OCI-LY7 (cell line): ENCODE measurements around the gene NPC1. TPM values are rescaled to one million over a fixed set of nuclear protein-coding genes. Genes with fewer than 3 reads are reported as not detected.
"Not testable (repeated sequence)": the region's sequence is repeated elsewhere in the genome, so short reads cannot be mapped to it uniquely, and the experiment has no call there.

Experiments
- BruUV-seq: library from RNA; stranded (reverse); fragments of 400-500 nt; replicated peaks from 2 replicates; lab custom pipeline; 2021; lab: Mats Ljungman, UMichigan
- CTCF ChIA-PET: fragments of 300-600 bp; sonication (Branson Sonifier 250); formaldehyde crosslinking; loops from one replicate; lab custom pipeline; 2022; ENCODE audit warnings: antibody characterized with exemption; ENCODE audit not compliant: unreplicated experiment; lab: Charles Lee
- POLR2A ChIA-PET: fragments of 300-600 bp; sonication (Branson Sonifier 250); formaldehyde crosslinking; loops from one replicate; lab custom pipeline; 2022; ENCODE audit warnings: antibody characterized with exemption; lab: Charles Lee
- DNase-seq: peaks from one replicate; pipeline ENCODE4 v3.0.0-alpha.2; 2015; ENCODE audit warnings: low spot score
- H2AFZ ChIP-seq: fragments of 200-600 bp; sonication (generic), shearing (Covaris generic); 2 replicates; pipeline ENCODE4 v1.6.1; 2014; ENCODE audit warnings: mild to moderate bottlenecking, antibody characterized with exemption, low read length, moderate library complexity
- H3K27ac ChIP-seq: fragments of 200-600 bp; sonication (generic); 2 replicates; pipeline ENCODE4 v1.5.1; 2014; ENCODE audit warnings: mixed run types, low read depth, mild to moderate bottlenecking, moderate library complexity, low read length, inconsistent platforms; ENCODE audit not compliant: poor library complexity, severe bottlenecking
- H3K36me3 ChIP-seq: fragments of 200-600 bp; sonication (generic); 2 replicates; pipeline ENCODE4 v1.6.1; 2014; ENCODE audit warnings: mild to moderate bottlenecking, antibody characterized with exemption, low read length, moderate library complexity, mixed read lengths; ENCODE audit not compliant: insufficient read depth
- H3K4me1 ChIP-seq: fragments of 200-600 bp; sonication (generic); 2 replicates; pipeline ENCODE4 v1.5.1; 2014; ENCODE audit warnings: mild to moderate bottlenecking, low read length; ENCODE audit not compliant: insufficient read depth, poor library complexity, severe bottlenecking
- H3K4me2 ChIP-seq: fragments of 200-600 bp; sonication (generic); 2 replicates; pipeline ENCODE4 v1.6.1; 2014; ENCODE audit warnings: mild to moderate bottlenecking, low read length
- H3K4me3 ChIP-seq: fragments of 200-600 bp; sonication (generic); 2 replicates; pipeline ENCODE4 v1.5.1; 2014; ENCODE audit warnings: mild to moderate bottlenecking, low read depth, low read length; ENCODE audit not compliant: poor library complexity, severe bottlenecking
- H3K79me2 ChIP-seq: fragments of 200-600 bp; sonication (generic); 2 replicates; pipeline ENCODE4 v1.6.1; 2016; ENCODE audit warnings: low read depth, mild to moderate bottlenecking, low read length, moderate library complexity, mixed read lengths; ENCODE audit not compliant: insufficient read depth
- H3K9me2 ChIP-seq: fragments of 200-600 bp; sonication (generic); 2 replicates; pipeline ENCODE4 v1.6.1; 2016; ENCODE audit warnings: mild to moderate bottlenecking, low read length, mixed read lengths; ENCODE audit not compliant: insufficient read depth
- H3K9me3 ChIP-seq: fragments of 200-600 bp; sonication (generic); 2 replicates; pipeline ENCODE4 v1.6.1; 2014; ENCODE audit warnings: mild to moderate bottlenecking, mixed run types, low read length, mixed read lengths
- H4K20me1 ChIP-seq: fragments of 200-600 bp; sonication (generic); 2 replicates; pipeline ENCODE4 v1.6.1; 2014; ENCODE audit warnings: mild to moderate bottlenecking, antibody characterized with exemption, low read length, moderate library complexity, mixed read lengths; ENCODE audit not compliant: insufficient read depth
- CTCF ChIP-seq: fragments of 200-600 bp; sonication (generic); conservative IDR thresholded peaks from 2 replicates; pipeline ENCODE4 v1.5.1; 2014; ENCODE audit warnings: mild to moderate bottlenecking, antibody characterized with exemption, low read length, moderate library complexity, mixed read lengths
- EZH2phosphoT487 ChIP-seq: fragments of 200-600 bp; sonication (generic); IDR thresholded peaks from 2 replicates; pipeline ENCODE4 v1.6.1; 2018; ENCODE audit warnings: low read depth, borderline replicate concordance, mild to moderate bottlenecking, mixed run types, antibody characterized with exemption, low read length, moderate library complexity, mixed read lengths
- intact Hi-C: fragments of 100-400 bp; cut with micrococcal nuclease; formaldehyde crosslinking; loops from one replicate; pipeline ENCODE4 v1.10.0; 2022; ENCODE audit not compliant: unreplicated experiment
- total RNA-seq, 2 experiments: library from RNA; depleted of rRNA in 1 of 2; stranded (reverse); fragments of >200 nt in 1 of 2; shearing (Covaris generic) in 1 of 2; gene quantifications; 2 replicates each; pipeline ENCODE4 v1.2.3, GENCODE V29; 2014 to 2022

Gene NPC1
- total RNA-seq, 2 experiments from 2014 or later: 26.0 to 38.9 TPM

GRCh38 chr18:23616258-23616657 is 30.0 kb upstream of the NPC1 start:
- no peak for DNase-seq
- Histone ChIP-seq H3K4me3 (no peak overlapping the region), H4K20me1 (no peaks in the 10 kb centered on the region), H3K4me2 (no peak overlapping the region), H3K4me1 (no peaks in the 10 kb centered on the region), H2AFZ (no peak overlapping the region), H3K9me2 (no peaks in the 10 kb centered on the region), H3K27ac (no peak overlapping the region), H3K9me3 (no peaks in the 10 kb centered on the region), H3K36me3 (no peaks in the 10 kb centered on the region), H3K79me2 (no peaks in the 10 kb centered on the region)
- CTCF ChIA-PET: no interaction called here
- TF ChIP-seq EZH2phosphoT487 (no peak), CTCF (no peak)
- POLR2A ChIA-PET: no interaction called here
- intact Hi-C loops: no loop called here
- BruUV-seq: no TSS peak

- Histone ChIP-seq H3K79me2 (no peaks in the 10 kb centered on the region), H3K9me2 (no peaks in the 10 kb centered on the region), H2AFZ (no peak overlapping the region), H3K27ac (no peak overlapping the region), H3K9me3 (no peaks in the 10 kb centered on the region), H3K4me1 (no peaks in the 10 kb centered on the region), H3K36me3 (no peaks in the 10 kb centered on the region), H3K4me2 (no peak overlapping the region), H4K20me1 (no peaks in the 10 kb centered on the region), H3K4me3 (no peak overlapping the region)
- ChIA-PET POLR2A (interaction anchor here (0.7 to 1.1 kb wide), 4 partner anchors 12 to 226 kb away, joined by 3 to 5 read pairs (median 4); no protein-coding TSS in a partner anchor), CTCF (interaction anchor here (1.2 kb wide), 1 partner anchor 304 kb away, joined by 3 read pairs; no protein-coding TSS in a partner anchor)
- no peak for DNase-seq
- no TSS peak for BruUV-seq
- TF ChIP-seq CTCF: no peak
- TF ChIP-seq EZH2phosphoT487: no peak
- intact Hi-C loops: no loop called here
Observed at GRCh38 chr18:23614891-23615290, 28.6 kb upstream of the NPC1 start.

- CTCF ChIA-PET: interaction anchor here (0.6 to 1.2 kb wide), 2 partner anchors 60 to 304 kb away, joined by 3 read pairs; no protein-coding TSS in a partner anchor
- BruUV-seq: no TSS peak
- no peak for DNase-seq
Observed at GRCh38 chr18:23614413-23614812, 28.1 kb upstream of the NPC1 start.

GRCh38 chr18:23613091-23613475 is 26.8 kb upstream of the NPC1 start:
- H3K4me2 ChIP-seq, H3K4me1 ChIP-seq, H3K27ac ChIP-seq, H3K4me3 ChIP-seq, H4K20me1 ChIP-seq, H3K36me3 ChIP-seq, BruUV-seq, H3K9me3 ChIP-seq, DNase-seq, intact Hi-C loops, H3K9me2 ChIP-seq, CTCF ChIA-PET, H3K79me2 ChIP-seq, H2AFZ ChIP-seq: not testable (repeated sequence)
- POLR2A ChIA-PET: interaction anchor here (0.6 to 0.7 kb wide), 6 partner anchors 12 to 768 kb away, joined by 3 to 5 read pairs (median 3); no protein-coding TSS in a partner anchor

More at GRCh38 chr18:23614413-23614812, 28.1 kb upstream of the NPC1 start:
- H3K36me3 ChIP-seq: no peaks in the 10 kb centered on the region
- intact Hi-C loops: no loop called here
- POLR2A ChIA-PET: interaction anchor here (0.6 to 1.1 kb wide), 6 partner anchors 11 to 1691 kb away, joined by 3 to 5 read pairs (median 3); no protein-coding TSS in a partner anchor
- no peak overlapping the region for H3K4me2 ChIP-seq
- TF ChIP-seq CTCF: no peak
- no peak for TF ChIP-seq EZH2phosphoT487
- H2AFZ ChIP-seq: no peak overlapping the region
- no peaks in the 10 kb centered on the region for H3K9me3 ChIP-seq
- H3K27ac ChIP-seq: no peak overlapping the region
- no peaks in the 10 kb centered on the region for H4K20me1 ChIP-seq
- H3K79me2 ChIP-seq: no peaks in the 10 kb centered on the region
- no peak overlapping the region for H3K4me3 ChIP-seq
- H3K9me2 ChIP-seq: no peaks in the 10 kb centered on the region
- no peaks in the 10 kb centered on the region for H3K4me1 ChIP-seq
